A549 (cell line): ENCODE results near the gene AQR.

Experiments used
- CEBPB ChIP-seq, 2 experiments: fragments of >200 bp in 1 of 2; sonication (Bioruptor Twin) in 1 of 2; formaldehyde crosslinking in 1 of 2; IDR thresholded peaks; 2 replicates each; pipeline ENCODE4 v1.6.1; 2012 to 2016
- JUN ChIP-seq, 2 experiments: fragments of >200 bp; sonication (Bioruptor Twin); formaldehyde crosslinking; IDR thresholded peaks; 2 replicates in 1 of 2; 3 replicates in 1 of 2; pipeline ENCODE4 v1.6.1; 2016 to 2017
- JUNB ChIP-seq: fragments of >200 bp; sonication (Bioruptor Twin); formaldehyde crosslinking; IDR thresholded peaks from 2 replicates; pipeline ENCODE4 v1.6.1; 2016
- POLR2A ChIP-seq: IDR thresholded peaks from 2 replicates; pipeline ENCODE4 v1.6.1; 2012; ENCODE audit warnings: mild to moderate bottlenecking, low read length
- RAD21 ChIP-seq, 2 experiments: fragments of >200 bp in 1 of 2; sonication (Bioruptor Twin) in 1 of 2; formaldehyde crosslinking in 1 of 2; IDR thresholded peaks in 1 of 2; conservative IDR thresholded peaks in 1 of 2; 2 replicates in 1 of 2; 3 replicates in 1 of 2; pipeline ENCODE4 v1.6.1; 2012 to 2018; ENCODE audit warnings: inconsistent platforms in 1 of 2
- RFX5 ChIP-seq: fragments of 450-650 bp; IDR thresholded peaks from 2 replicates; pipeline ENCODE4 v1.7.1; 2014; ENCODE audit warnings: antibody characterized with exemption, mild to moderate bottlenecking, moderate library complexity
- TF ChIP-seq, protein P1 (sequence below): IDR thresholded peaks from 2 replicates; pipeline ENCODE4 v1.6.1; 2012
- TF ChIP-seq, protein P2 (sequence below): fragments of >200 bp; sonication (Bioruptor Twin); formaldehyde crosslinking; IDR thresholded peaks from 3 replicates; pipeline ENCODE4 v1.5.1; 2016
- TF ChIP-seq, protein P3 (sequence below): fragments of 200-600 bp; sonication (generic); IDR thresholded peaks from 2 replicates; pipeline ENCODE4 v1.6.1; 2016; ENCODE audit warnings: antibody characterized with exemption, mild to moderate bottlenecking, moderate library complexity
- TF ChIP-seq, protein P4 (sequence below): IDR thresholded peaks from 2 replicates; pipeline ENCODE4 v1.6.1; 2012
- TF ChIP-seq, protein P5 (sequence below): fragments of 250-450 bp; sonication (Bioruptor Pico); IDR thresholded peaks from 2 replicates; pipeline ENCODE4 v1.5.0; 2021; ENCODE audit warnings: mild to moderate bottlenecking, moderate library complexity, borderline replicate concordance
- TF ChIP-seq, protein P6 (sequence below): fragments of 150-350 bp; IDR thresholded peaks from 2 replicates; pipeline ENCODE4 v1.6.1; 2014; ENCODE audit warnings: low read depth, mild to moderate bottlenecking, low read length

DNA sequence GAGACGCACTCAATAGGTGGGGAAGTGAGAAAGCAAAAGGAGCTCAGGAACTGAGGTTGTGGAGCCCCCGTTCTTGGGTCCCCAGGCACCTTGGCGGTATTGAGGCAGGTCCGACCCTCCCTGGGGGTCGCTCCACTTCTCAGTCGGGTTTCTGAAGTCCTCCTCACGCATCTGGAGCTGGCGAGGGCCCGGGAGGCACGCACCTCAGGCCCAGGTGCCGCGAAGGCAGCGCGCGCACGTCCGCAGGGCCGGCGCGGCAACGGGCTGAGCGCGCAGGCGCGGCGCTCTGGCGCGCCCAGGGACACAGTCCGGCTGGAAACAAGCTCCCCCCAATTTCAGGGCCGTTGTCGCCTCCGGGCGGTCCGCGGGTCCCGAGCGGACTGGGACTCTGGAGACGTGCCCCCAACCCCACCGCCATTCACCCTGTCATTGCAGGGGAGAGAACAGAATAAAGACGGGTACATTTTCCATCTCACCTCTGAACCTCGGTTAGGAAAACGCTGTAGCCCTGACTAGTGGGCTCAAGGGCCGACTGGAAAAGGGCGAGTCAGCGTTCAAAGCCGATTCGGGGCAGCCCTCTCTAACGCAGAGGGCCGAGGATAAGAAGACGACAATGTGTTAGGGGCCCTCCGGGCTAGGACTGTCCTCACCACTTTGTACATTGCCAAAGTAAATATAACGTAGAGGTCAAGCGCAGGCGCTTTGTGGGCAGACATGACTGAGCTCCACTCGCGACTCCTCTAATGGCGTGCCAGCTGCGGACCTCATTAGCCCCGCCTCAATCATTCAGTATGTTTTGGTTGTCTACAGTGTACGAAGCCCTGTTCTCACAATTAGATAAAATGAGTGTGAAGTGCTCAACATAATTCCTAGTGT is 18.7 kb upstream of the AQR start, which contains the start of gene ZNF770:
- TF ChIP-seq, protein P1, sequence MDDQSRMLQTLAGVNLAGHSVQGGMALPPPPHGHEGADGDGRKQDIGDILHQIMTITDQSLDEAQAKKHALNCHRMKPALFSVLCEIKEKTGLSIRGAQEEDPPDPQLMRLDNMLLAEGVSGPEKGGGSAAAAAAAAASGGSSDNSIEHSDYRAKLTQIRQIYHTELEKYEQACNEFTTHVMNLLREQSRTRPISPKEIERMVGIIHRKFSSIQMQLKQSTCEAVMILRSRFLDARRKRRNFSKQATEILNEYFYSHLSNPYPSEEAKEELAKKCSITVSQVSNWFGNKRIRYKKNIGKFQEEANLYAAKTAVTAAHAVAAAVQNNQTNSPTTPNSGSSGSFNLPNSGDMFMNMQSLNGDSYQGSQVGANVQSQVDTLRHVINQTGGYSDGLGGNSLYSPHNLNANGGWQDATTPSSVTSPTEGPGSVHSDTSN = 0 out of 2 replicates have a peak, but pooled peaks have one; percentile 65
- no peak for TF ChIP-seq JUNB
- TF ChIP-seq RFX5 = peak; percentile 45
- TF ChIP-seq, protein P2, sequence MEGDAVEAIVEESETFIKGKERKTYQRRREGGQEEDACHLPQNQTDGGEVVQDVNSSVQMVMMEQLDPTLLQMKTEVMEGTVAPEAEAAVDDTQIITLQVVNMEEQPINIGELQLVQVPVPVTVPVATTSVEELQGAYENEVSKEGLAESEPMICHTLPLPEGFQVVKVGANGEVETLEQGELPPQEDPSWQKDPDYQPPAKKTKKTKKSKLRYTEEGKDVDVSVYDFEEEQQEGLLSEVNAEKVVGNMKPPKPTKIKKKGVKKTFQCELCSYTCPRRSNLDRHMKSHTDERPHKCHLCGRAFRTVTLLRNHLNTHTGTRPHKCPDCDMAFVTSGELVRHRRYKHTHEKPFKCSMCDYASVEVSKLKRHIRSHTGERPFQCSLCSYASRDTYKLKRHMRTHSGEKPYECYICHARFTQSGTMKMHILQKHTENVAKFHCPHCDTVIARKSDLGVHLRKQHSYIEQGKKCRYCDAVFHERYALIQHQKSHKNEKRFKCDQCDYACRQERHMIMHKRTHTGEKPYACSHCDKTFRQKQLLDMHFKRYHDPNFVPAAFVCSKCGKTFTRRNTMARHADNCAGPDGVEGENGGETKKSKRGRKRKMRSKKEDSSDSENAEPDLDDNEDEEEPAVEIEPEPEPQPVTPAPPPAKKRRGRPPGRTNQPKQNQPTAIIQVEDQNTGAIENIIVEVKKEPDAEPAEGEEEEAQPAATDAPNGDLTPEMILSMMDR = no peak
- TF ChIP-seq, protein P3, sequence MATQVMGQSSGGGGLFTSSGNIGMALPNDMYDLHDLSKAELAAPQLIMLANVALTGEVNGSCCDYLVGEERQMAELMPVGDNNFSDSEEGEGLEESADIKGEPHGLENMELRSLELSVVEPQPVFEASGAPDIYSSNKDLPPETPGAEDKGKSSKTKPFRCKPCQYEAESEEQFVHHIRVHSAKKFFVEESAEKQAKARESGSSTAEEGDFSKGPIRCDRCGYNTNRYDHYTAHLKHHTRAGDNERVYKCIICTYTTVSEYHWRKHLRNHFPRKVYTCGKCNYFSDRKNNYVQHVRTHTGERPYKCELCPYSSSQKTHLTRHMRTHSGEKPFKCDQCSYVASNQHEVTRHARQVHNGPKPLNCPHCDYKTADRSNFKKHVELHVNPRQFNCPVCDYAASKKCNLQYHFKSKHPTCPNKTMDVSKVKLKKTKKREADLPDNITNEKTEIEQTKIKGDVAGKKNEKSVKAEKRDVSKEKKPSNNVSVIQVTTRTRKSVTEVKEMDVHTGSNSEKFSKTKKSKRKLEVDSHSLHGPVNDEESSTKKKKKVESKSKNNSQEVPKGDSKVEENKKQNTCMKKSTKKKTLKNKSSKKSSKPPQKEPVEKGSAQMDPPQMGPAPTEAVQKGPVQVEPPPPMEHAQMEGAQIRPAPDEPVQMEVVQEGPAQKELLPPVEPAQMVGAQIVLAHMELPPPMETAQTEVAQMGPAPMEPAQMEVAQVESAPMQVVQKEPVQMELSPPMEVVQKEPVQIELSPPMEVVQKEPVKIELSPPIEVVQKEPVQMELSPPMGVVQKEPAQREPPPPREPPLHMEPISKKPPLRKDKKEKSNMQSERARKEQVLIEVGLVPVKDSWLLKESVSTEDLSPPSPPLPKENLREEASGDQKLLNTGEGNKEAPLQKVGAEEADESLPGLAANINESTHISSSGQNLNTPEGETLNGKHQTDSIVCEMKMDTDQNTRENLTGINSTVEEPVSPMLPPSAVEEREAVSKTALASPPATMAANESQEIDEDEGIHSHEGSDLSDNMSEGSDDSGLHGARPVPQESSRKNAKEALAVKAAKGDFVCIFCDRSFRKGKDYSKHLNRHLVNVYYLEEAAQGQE = no peak
- TF ChIP-seq JUN (IDR thresholded peaks at IDR 0.05) = peak; percentile 83 to 98; a peak in 4 of 5 replicates
- TF ChIP-seq POLR2A = peak; percentile 98
- TF ChIP-seq, protein P4, sequence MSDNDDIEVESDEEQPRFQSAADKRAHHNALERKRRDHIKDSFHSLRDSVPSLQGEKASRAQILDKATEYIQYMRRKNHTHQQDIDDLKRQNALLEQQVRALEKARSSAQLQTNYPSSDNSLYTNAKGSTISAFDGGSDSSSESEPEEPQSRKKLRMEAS = peak; percentile 93
- TF ChIP-seq, protein P5, sequence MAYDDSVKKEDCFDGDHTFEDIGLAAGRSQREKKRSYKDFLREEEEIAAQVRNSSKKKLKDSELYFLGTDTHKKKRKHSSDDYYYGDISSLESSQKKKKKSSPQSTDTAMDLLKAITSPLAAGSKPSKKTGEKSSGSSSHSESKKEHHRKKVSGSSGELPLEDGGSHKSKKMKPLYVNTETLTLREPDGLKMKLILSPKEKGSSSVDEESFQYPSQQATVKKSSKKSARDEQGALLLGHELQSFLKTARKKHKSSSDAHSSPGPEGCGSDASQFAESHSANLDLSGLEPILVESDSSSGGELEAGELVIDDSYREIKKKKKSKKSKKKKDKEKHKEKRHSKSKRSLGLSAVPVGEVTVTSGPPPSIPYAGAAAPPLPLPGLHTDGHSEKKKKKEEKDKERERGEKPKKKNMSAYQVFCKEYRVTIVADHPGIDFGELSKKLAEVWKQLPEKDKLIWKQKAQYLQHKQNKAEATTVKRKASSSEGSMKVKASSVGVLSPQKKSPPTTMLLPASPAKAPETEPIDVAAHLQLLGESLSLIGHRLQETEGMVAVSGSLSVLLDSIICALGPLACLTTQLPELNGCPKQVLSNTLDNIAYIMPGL (CRISPR knock-in tag) = peak; percentile 65; the same call in 1 of the 2 replicates
- TF ChIP-seq CEBPB (IDR thresholded peaks at IDR 0.05) = 0 out of 4 replicates have a peak, but pooled peaks of 1 of the 2 experiments have one; percentile 12
- no peak for TF ChIP-seq RAD21 (conservative IDR thresholded peaks at IDR 0.05 in 1 of 2, IDR thresholded peaks at IDR 0.05 in 1 of 2)
- TF ChIP-seq, protein P6, sequence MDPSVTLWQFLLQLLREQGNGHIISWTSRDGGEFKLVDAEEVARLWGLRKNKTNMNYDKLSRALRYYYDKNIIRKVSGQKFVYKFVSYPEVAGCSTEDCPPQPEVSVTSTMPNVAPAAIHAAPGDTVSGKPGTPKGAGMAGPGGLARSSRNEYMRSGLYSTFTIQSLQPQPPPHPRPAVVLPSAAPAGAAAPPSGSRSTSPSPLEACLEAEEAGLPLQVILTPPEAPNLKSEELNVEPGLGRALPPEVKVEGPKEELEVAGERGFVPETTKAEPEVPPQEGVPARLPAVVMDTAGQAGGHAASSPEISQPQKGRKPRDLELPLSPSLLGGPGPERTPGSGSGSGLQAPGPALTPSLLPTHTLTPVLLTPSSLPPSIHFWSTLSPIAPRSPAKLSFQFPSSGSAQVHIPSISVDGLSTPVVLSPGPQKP = no peak
